HepG2 (cell line): ENCODE results near the gene MISP3. TPM values are rescaled to one million over a fixed set of nuclear protein-coding genes. Genes with fewer than 3 reads are reported as not detected.

Source experiments
- ATM ChIP-seq: fragments of 450-650 bp; IDR thresholded peaks from 2 replicates; pipeline ENCODE4 v1.7.1; 2017; ENCODE audit warnings: mild to moderate bottlenecking, borderline replicate concordance
- CREM ChIP-seq, 2 experiments: sonication (generic) in 1 of 2; formaldehyde crosslinking in 1 of 2; IDR thresholded peaks; 2 replicates each; pipeline versions ENCODE4 v1.4.0 to v1.6.1; 2016 to 2020; ENCODE audit warnings: antibody characterized with exemption in 1 of 2, mild to moderate bottlenecking in 1 of 2, missing genetic modification reagents in 1 of 2
- FOSL2 ChIP-seq: sonication (generic); formaldehyde crosslinking; IDR thresholded peaks from 2 replicates; pipeline ENCODE4 v1.4.0; 2020; ENCODE audit warnings: missing genetic modification reagents
- FOXP1 ChIP-seq, 2 experiments: fragments of 450-650 bp in 1 of 2; IDR thresholded peaks; 2 replicates each; pipeline ENCODE4 v1.6.1; 2017 to 2018; ENCODE audit warnings: antibody characterized with exemption in 1 of 2
- MED13 ChIP-seq: sonication (generic); formaldehyde crosslinking; IDR thresholded peaks from 2 replicates; pipeline ENCODE4 v1.5.0; 2020; ENCODE audit warnings: missing genetic modification reagents
- MTA3 ChIP-seq: sonication (generic); formaldehyde crosslinking; IDR thresholded peaks from 2 replicates; pipeline ENCODE4 v1.4.0; 2020; ENCODE audit warnings: missing genetic modification reagents
- NONO ChIP-seq, 2 experiments: fragments of 450-650 bp in 1 of 2; sonication (generic) in 1 of 2; formaldehyde crosslinking in 1 of 2; IDR thresholded peaks in 1 of 2; conservative IDR thresholded peaks in 1 of 2; 2 replicates each; pipeline versions ENCODE4 v1.6.1 to v1.8.0; 2017 to 2022; ENCODE audit warnings: mild to moderate bottlenecking in 1 of 2, missing genetic modification reagents in 1 of 2, moderate library complexity in 1 of 2
- RBFOX2 ChIP-seq: fragments of 200-400 bp; formaldehyde crosslinking; IDR thresholded peaks from 2 replicates; pipeline ENCODE4 v1.6.1; 2017; ENCODE audit warnings: low read depth, mild to moderate bottlenecking, low read length
- RFX5 ChIP-seq: IDR thresholded peaks from 2 replicates; pipeline ENCODE4 v1.6.1; 2011; ENCODE audit warnings: low read depth, low read length, improper control_type of control experiment
- RFXAP ChIP-seq: sonication (generic); formaldehyde crosslinking; IDR thresholded peaks from 2 replicates; pipeline ENCODE4 v1.4.0; 2020; ENCODE audit warnings: missing genetic modification reagents, borderline replicate concordance
- ZFP90 ChIP-seq: sonication (generic); formaldehyde crosslinking; IDR thresholded peaks from 2 replicates; pipeline ENCODE4 v1.8.0; 2022; ENCODE audit warnings: missing genetic modification reagents, mild to moderate bottlenecking, inconsistent platforms, borderline replicate concordance
- ZNF263 ChIP-seq: sonication (generic); formaldehyde crosslinking; IDR thresholded peaks from 2 replicates; pipeline ENCODE4 v1.4.0; 2020; ENCODE audit warnings: missing genetic modification reagents
- ZNF317 ChIP-seq: sonication (generic); formaldehyde crosslinking; IDR thresholded peaks from 2 replicates; pipeline ENCODE4 v1.5.0; 2020; ENCODE audit warnings: mild to moderate bottlenecking, missing genetic modification reagents
- ZNF607 ChIP-seq: sonication (generic); formaldehyde crosslinking; IDR thresholded peaks from 2 replicates; pipeline ENCODE4 v1.5.1; 2020; ENCODE audit warnings: missing genetic modification reagents, mild to moderate bottlenecking, borderline replicate concordance
- ZNF768 ChIP-seq: sonication (generic); formaldehyde crosslinking; IDR thresholded peaks from 2 replicates; pipeline ENCODE4 v1.4.0; 2020; ENCODE audit warnings: missing genetic modification reagents
- polyA plus RNA-seq, 8 experiments: library from polyadenylated mRNA; depleted of rRNA in 3 of 8; stranded (reverse) in 7 of 8; unstranded in 1 of 8; fragments of >200 nt; fragmentation: Illumina TruSeq in 4 of 8; extraction: Trizol in 4 of 8; gene quantifications; 2 replicates each; pipeline versions ENCODE4 v1.2.1 to v1.2.3, GENCODE V29; 2011 to 2016; ENCODE audit warnings: low read depth in 4 of 8, missing spikeins in 1 of 8, mixed read lengths in 1 of 8; ENCODE audit not compliant: insufficient read depth in 1 of 8
- total RNA-seq, 5 experiments: library from RNA; depleted of rRNA; stranded (reverse); fragments of >200 nt; fragmentation: Illumina TruSeq; extraction: Trizol; gene quantifications; 2 replicates each; pipeline ENCODE4 v1.2.3, GENCODE V29; 2016; ENCODE audit warnings: low read depth in 1 of 5
- TF ChIP-seq, protein P1 (sequence below): IDR thresholded peaks from 2 replicates; pipeline ENCODE4 v1.6.1; 2016; ENCODE audit warnings: missing genetic modification reagents, missing compliant biosample characterization
- TF ChIP-seq, protein P2 (sequence below): fragments of 450-650 bp; IDR thresholded peaks from 2 replicates; pipeline ENCODE4 v1.6.1; 2017; ENCODE audit warnings: mild to moderate bottlenecking
- TF ChIP-seq, protein P3 (sequence below): conservative IDR thresholded peaks from 2 replicates; pipeline ENCODE4 v1.6.1; 2018; ENCODE audit warnings: missing genetic modification reagents
- TF ChIP-seq, protein P4 (sequence below): sonication (generic); formaldehyde crosslinking; IDR thresholded peaks from 2 replicates; pipeline ENCODE4 v1.4.0; 2020; ENCODE audit warnings: missing genetic modification reagents
- TF ChIP-seq, protein P5 (sequence below): IDR thresholded peaks from 2 replicates; pipeline ENCODE4 v1.6.1; 2016; ENCODE audit warnings: control low read depth

Gene MISP3
- total and polyA plus RNA-seq, 2 of the 13 experiments (the other 11 are each of a cell fraction or from before 2014, with no cell fraction given), result 2.5 to 5.4 TPM

DNA sequence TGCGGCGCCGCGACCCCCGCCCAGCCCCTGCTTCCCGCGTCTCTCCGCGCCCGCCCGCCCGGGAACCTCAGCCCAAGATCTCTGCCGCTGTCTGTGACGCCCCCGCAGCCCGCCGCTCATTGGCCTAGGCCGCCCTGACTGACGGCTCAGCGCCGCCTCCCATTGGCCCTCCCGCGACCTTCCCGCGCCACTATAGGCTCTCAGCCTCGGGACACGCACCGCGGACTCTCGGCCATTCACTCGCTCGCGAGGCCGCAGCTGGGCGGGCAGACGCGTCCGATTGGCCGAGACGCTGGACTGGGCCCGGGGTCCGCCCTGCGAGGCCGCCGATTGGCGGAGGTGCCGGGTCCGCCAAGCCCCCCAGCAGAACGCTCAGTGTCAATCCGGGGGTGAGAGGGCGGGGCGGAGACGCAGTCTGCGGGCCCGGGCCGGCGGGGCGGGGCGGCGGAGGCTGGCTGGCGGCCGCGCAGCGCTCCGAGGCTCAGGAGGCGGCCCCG, 45.1 kb downstream of the MISP3 start, which contains the start of gene PRKACA (continued):
- TF ChIP-seq RFXAP (CRISPR knock-in tag) (peak; percentile 92), RBFOX2 (no peak; the same call in 1 of the 2 replicates), ZNF263 (CRISPR knock-in tag) (no peak), ZNF768 (no peak), FOSL2 (CRISPR knock-in tag) (no peak), MTA3 (no peak), MED13 (CRISPR knock-in tag) (no peak), NONO (IDR thresholded peaks at IDR 0.05) (no peak), NONO (CRISPR knock-in tag; conservative IDR thresholded peaks at IDR 0.05) (no peak), ZNF317 (CRISPR knock-in tag) (no peak), ZNF607 (CRISPR knock-in tag) (0 out of 2 replicates have a peak, but pooled peaks have one; percentile 0), FOXP1 (IDR thresholded peaks at IDR 0.05) (no peak), FOXP1 (CRISPR knock-in tag; IDR thresholded peaks at IDR 0.05) (no peak), RFX5 (peak; percentile 80), ATM (no peak), CREM (IDR thresholded peaks at IDR 0.05) (peak; percentile 62), CREM (CRISPR knock-in tag; IDR thresholded peaks at IDR 0.05) (peak; percentile 44; the same call in 1 of the 2 replicates), ZFP90 (CRISPR knock-in tag) (no peak)
- TF ChIP-seq, protein P1, sequence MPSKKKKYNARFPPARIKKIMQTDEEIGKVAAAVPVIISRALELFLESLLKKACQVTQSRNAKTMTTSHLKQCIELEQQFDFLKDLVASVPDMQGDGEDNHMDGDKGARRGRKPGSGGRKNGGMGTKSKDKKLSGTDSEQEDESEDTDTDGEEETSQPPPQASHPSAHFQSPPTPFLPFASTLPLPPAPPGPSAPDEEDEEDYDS (CRISPR knock-in tag), result peak; percentile 48; the same call in 1 of the 2 replicates
- TF ChIP-seq, protein P2, sequence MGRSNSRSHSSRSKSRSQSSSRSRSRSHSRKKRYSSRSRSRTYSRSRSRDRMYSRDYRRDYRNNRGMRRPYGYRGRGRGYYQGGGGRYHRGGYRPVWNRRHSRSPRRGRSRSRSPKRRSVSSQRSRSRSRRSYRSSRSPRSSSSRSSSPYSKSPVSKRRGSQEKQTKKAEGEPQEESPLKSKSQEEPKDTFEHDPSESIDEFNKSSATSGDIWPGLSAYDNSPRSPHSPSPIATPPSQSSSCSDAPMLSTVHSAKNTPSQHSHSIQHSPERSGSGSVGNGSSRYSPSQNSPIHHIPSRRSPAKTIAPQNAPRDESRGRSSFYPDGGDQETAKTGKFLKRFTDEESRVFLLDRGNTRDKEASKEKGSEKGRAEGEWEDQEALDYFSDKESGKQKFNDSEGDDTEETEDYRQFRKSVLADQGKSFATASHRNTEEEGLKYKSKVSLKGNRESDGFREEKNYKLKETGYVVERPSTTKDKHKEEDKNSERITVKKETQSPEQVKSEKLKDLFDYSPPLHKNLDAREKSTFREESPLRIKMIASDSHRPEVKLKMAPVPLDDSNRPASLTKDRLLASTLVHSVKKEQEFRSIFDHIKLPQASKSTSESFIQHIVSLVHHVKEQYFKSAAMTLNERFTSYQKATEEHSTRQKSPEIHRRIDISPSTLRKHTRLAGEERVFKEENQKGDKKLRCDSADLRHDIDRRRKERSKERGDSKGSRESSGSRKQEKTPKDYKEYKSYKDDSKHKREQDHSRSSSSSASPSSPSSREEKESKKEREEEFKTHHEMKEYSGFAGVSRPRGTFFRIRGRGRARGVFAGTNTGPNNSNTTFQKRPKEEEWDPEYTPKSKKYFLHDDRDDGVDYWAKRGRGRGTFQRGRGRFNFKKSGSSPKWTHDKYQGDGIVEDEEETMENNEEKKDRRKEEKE, result no peak
- TF ChIP-seq, protein P3, sequence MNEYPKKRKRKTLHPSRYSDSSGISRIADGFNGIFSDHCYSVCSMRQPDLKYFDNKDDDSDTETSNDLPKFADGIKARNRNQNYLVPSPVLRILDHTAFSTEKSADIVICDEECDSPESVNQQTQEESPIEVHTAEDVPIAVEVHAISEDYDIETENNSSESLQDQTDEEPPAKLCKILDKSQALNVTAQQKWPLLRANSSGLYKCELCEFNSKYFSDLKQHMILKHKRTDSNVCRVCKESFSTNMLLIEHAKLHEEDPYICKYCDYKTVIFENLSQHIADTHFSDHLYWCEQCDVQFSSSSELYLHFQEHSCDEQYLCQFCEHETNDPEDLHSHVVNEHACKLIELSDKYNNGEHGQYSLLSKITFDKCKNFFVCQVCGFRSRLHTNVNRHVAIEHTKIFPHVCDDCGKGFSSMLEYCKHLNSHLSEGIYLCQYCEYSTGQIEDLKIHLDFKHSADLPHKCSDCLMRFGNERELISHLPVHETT (CRISPR knock-in tag), result peak; percentile 53; the same call in 1 of the 2 replicates
- TF ChIP-seq, protein P4, sequence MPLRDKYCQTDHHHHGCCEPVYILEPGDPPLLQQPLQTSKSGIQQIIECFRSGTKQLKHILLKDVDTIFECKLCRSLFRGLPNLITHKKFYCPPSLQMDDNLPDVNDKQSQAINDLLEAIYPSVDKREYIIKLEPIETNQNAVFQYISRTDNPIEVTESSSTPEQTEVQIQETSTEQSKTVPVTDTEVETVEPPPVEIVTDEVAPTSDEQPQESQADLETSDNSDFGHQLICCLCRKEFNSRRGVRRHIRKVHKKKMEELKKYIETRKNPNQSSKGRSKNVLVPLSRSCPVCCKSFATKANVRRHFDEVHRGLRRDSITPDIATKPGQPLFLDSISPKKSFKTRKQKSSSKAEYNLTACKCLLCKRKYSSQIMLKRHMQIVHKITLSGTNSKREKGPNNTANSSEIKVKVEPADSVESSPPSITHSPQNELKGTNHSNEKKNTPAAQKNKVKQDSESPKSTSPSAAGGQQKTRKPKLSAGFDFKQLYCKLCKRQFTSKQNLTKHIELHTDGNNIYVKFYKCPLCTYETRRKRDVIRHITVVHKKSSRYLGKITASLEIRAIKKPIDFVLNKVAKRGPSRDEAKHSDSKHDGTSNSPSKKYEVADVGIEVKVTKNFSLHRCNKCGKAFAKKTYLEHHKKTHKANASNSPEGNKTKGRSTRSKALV, result no peak
- TF ChIP-seq, protein P5, sequence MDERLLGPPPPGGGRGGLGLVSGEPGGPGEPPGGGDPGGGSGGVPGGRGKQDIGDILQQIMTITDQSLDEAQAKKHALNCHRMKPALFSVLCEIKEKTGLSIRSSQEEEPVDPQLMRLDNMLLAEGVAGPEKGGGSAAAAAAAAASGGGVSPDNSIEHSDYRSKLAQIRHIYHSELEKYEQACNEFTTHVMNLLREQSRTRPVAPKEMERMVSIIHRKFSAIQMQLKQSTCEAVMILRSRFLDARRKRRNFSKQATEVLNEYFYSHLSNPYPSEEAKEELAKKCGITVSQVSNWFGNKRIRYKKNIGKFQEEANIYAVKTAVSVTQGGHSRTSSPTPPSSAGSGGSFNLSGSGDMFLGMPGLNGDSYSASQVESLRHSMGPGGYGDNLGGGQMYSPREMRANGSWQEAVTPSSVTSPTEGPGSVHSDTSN (CRISPR knock-in tag), result peak; percentile 95
